HCT116 (cell line): Measurements from ENCODE around the gene PLB1. TPM values are rescaled to one million over a fixed set of nuclear protein-coding genes. Genes with fewer than 3 reads are reported as not detected.

Source experiments
- ATAC-seq: fragments of 200-7000 bp; cut with Tn5 transposase; 2 replicates; pipeline ENCODE4 v1.9.1; 2020; ENCODE audit warnings: mild to moderate bottlenecking, moderate library complexity
- BruUV-seq: library from RNA; stranded (reverse); fragments of 400-500 nt; replicated peaks from 2 replicates; lab custom pipeline; 2021; lab: Mats Ljungman, UMichigan
- CTCF ChIA-PET: fragments of 300-600 bp; sonication (Branson Sonifier 250); formaldehyde crosslinking; loops from one replicate; lab custom pipeline; 2021; ENCODE audit warnings: antibody characterized with exemption; lab: Charles Lee
- POLR2A ChIA-PET: fragments of 300-600, 350-600 bp; sonication (Branson Sonifier 250); formaldehyde crosslinking; loops from one replicate; lab custom pipeline; 2021; ENCODE audit warnings: antibody characterized with exemption; lab: Charles Lee
- RAD21 ChIA-PET, 2 experiments: fragments of 300-600 bp; sonication (Branson Sonifier 250); formaldehyde crosslinking; loops; one replicate each; lab custom pipeline; 2023; ENCODE audit warnings: low total read pairs in 2 of 2; ENCODE audit not compliant: uncharacterized antibody in 2 of 2, unreplicated experiment in 2 of 2, low non-redundant PET in 1 of 2; lab: Charles Lee
- DNase-seq: peaks from one replicate; pipeline ENCODE4 v3.0.0-alpha.2; 2010; ENCODE audit warnings: low read depth, low spot score
- H2AFZ ChIP-seq: fragments of 200-600 bp; shearing (Covaris generic), sonication (generic); 2 replicates; pipeline ENCODE4 v1.6.1; 2017; ENCODE audit warnings: low read depth, mixed run types, mixed read lengths, antibody characterized with exemption, low read length; ENCODE audit not compliant: poor library complexity, severe bottlenecking
- H3K27ac ChIP-seq: 2 replicates; pipeline ENCODE4 v1.5.1; 2012; ENCODE audit warnings: low read depth, low read length
- H3K27me3 ChIP-seq: fragments of 200-600 bp; sonication (generic); 2 replicates; pipeline ENCODE4 v1.6.1; 2016; ENCODE audit warnings: mixed run types, low read length, mixed read lengths; ENCODE audit not compliant: insufficient read depth
- H3K36me3 ChIP-seq, 2 experiments: fragments of 200-500 bp in 1 of 2; fragments of 200-600 bp in 1 of 2; sonication (Bioruptor generic) in 1 of 2; sonication (generic) in 1 of 2; 2 replicates each; pipeline versions ENCODE4 v1.5.1 to v1.6.1; 2014 to 2016; ENCODE audit warnings: low read length in 2 of 2, inconsistent platforms in 1 of 2, mixed read lengths in 1 of 2, mixed run types in 1 of 2; ENCODE audit not compliant: insufficient read depth in 2 of 2, control insufficient read depth in 1 of 2
- H3K4me1 ChIP-seq, 2 experiments: fragments of 200-600 bp in 1 of 2; sonication (generic) in 1 of 2; 2 replicates each; pipeline versions ENCODE4 v1.5.1 to v1.6.1; 2012 to 2017; ENCODE audit warnings: low read length in 2 of 2, inconsistent platforms in 1 of 2, mild to moderate bottlenecking in 1 of 2, mixed read lengths in 1 of 2, mixed run types in 1 of 2, moderate library complexity in 1 of 2; ENCODE audit not compliant: insufficient read depth in 2 of 2, control insufficient read depth in 1 of 2
- H3K4me2 ChIP-seq: fragments of 200-600 bp; sonication (generic); 2 replicates; pipeline ENCODE4 v1.6.1; 2017; ENCODE audit warnings: mixed run types, low read length, mixed read lengths
- H3K4me3 ChIP-seq, 2 experiments: fragments of 200-600 bp in 1 of 2; sonication (generic) in 1 of 2; replicated peaks in 1 of 2; 2 replicates each; pipeline ENCODE4 v1.5.1; 2011 to 2016; ENCODE audit warnings: low read length in 2 of 2, control low read depth in 1 of 2, low read depth in 1 of 2, mild to moderate bottlenecking in 1 of 2, mixed read lengths in 1 of 2, mixed run types in 1 of 2
- H3K79me2 ChIP-seq: fragments of 200-600 bp; sonication (generic); 2 replicates; pipeline ENCODE4 v1.6.1; 2017; ENCODE audit warnings: mild to moderate bottlenecking, mixed run types, low read length, moderate library complexity, mixed read lengths; ENCODE audit not compliant: insufficient read depth
- H3K9ac ChIP-seq: fragments of 200-600 bp; sonication (generic); 2 replicates; pipeline ENCODE4 v1.6.1; 2016; ENCODE audit warnings: low read length, mixed read lengths
- H3K9me2 ChIP-seq: fragments of 200-600 bp; sonication (generic), shearing (Covaris generic); 2 replicates; pipeline ENCODE4 v1.6.1; 2017; ENCODE audit warnings: mixed run types, mild to moderate bottlenecking, moderate library complexity; ENCODE audit not compliant: insufficient read depth
- H3K9me3 ChIP-seq, 2 experiments: fragments of 200-500 bp in 1 of 2; fragments of 200-600 bp in 1 of 2; sonication (Bioruptor generic) in 1 of 2; sonication (generic) in 1 of 2; 2 replicates each; pipeline ENCODE4 v1.6.1; 2014 to 2017; ENCODE audit warnings: low read length in 2 of 2, mixed read lengths in 2 of 2, inconsistent platforms in 1 of 2, low read depth in 1 of 2, mild to moderate bottlenecking in 1 of 2, mixed run types in 1 of 2, moderate library complexity in 1 of 2; ENCODE audit not compliant: control insufficient read depth in 1 of 2, insufficient read depth in 1 of 2
- H4K20me1 ChIP-seq: fragments of 200-600 bp; sonication (generic), shearing (Covaris generic); 2 replicates; pipeline ENCODE4 v1.6.1; 2017; ENCODE audit warnings: mixed run types, mild to moderate bottlenecking, moderate library complexity; ENCODE audit not compliant: insufficient read depth
- ATF3 ChIP-seq: IDR thresholded peaks from 2 replicates; pipeline ENCODE4 v1.6.1; 2012
- CTCF ChIP-seq, 3 experiments: fragments of 200-600 bp in 1 of 3; sonication (generic) in 1 of 3; IDR thresholded peaks in 2 of 3; conservative IDR thresholded peaks in 1 of 3; 2 replicates each; pipeline ENCODE4 v1.5.1; 2012 to 2017; ENCODE audit warnings: low read depth in 2 of 3, low read length in 2 of 3, antibody characterized with exemption in 1 of 3, borderline replicate concordance in 1 of 3, control low read depth in 1 of 3, mild to moderate bottlenecking in 1 of 3, mixed read lengths in 1 of 3, mixed run types in 1 of 3, moderate library complexity in 1 of 3; ENCODE audit not compliant: insufficient read depth in 1 of 3
- EZH2 ChIP-seq: fragments of 200-600 bp; sonication (generic); IDR thresholded peaks from 2 replicates; pipeline ENCODE4 v1.6.1; 2017; ENCODE audit warnings: antibody characterized with exemption, mixed run types
- EZH2phosphoT487 ChIP-seq: fragments of 200-600 bp; IDR thresholded peaks from 2 replicates; pipeline ENCODE4 v1.6.1; 2018; ENCODE audit warnings: antibody characterized with exemption, borderline replicate concordance
- FOSL1 ChIP-seq: IDR thresholded peaks from 2 replicates; pipeline ENCODE4 v1.6.1; 2012; ENCODE audit warnings: low read depth
- MAX ChIP-seq: IDR thresholded peaks from 2 replicates; pipeline ENCODE4 v1.6.1; 2012
- POLR2A ChIP-seq: IDR thresholded peaks from 2 replicates; pipeline ENCODE4 v1.7.0; 2011; ENCODE audit warnings: borderline replicate concordance; ENCODE audit not compliant: insufficient read depth, insufficient read length; ENCODE audit errors: extremely low read depth
- POLR2AphosphoS5 ChIP-seq: IDR thresholded peaks from 2 replicates; pipeline ENCODE4 v1.6.1; 2011; ENCODE audit warnings: mild to moderate bottlenecking, low read depth, low read length, moderate library complexity
- REST ChIP-seq: IDR thresholded peaks from 2 replicates; pipeline ENCODE4 v1.6.1; 2012; ENCODE audit warnings: low read depth
- YY1 ChIP-seq: IDR thresholded peaks from 2 replicates; pipeline ENCODE4 v1.6.1; 2011; ENCODE audit warnings: low read length, low read depth, moderate library complexity, mild to moderate bottlenecking; ENCODE audit not compliant: insufficient replicate concordance; ENCODE audit errors: extremely low read depth
- ZNF274 ChIP-seq: fragments of 200-500 bp; sonication (Bioruptor generic); IDR thresholded peaks from 2 replicates; pipeline ENCODE4 v1.6.1; 2014; ENCODE audit warnings: mild to moderate bottlenecking, low read depth, low read length, inconsistent platforms
- intact Hi-C: fragments of 100-400 bp; cut with micrococcal nuclease; formaldehyde crosslinking; loops from 2 replicates; pipeline ENCODE4 v1.10.0; 2022
- total RNA-seq: library from RNA; stranded (reverse); gene quantifications from one replicate; pipeline ENCODE4 v1.2.1, GENCODE V29; 2021; ENCODE audit not compliant: unreplicated experiment

PLB1 gene
- total RNA-seq, 1 experiment from 2014 or later = 0.49 TPM

- no peak for TF ChIP-seq MAX
- TF ChIP-seq POLR2A = no peak
- TF ChIP-seq ZNF274 = no peak
- no peak for TF ChIP-seq POLR2AphosphoS5
Measured at GRCh38 chr2:28626891-28627421, 131.1 kb downstream of the PLB1 start (continued).

- no peaks in the 10 kb centered on the region for H3K79me2 ChIP-seq
- H3K27ac ChIP-seq = no peak overlapping the region
- TF ChIP-seq POLR2A = no peak
- TF ChIP-seq ZNF274 = no peak
- no peak for TF ChIP-seq EZH2phosphoT487
- no peak for TF ChIP-seq REST
- no peak for TF ChIP-seq FOSL1
- no peak for TF ChIP-seq EZH2
- no peak for TF ChIP-seq MAX
- no peak for TF ChIP-seq YY1
- no peak for TF ChIP-seq ATF3
- no peak for TF ChIP-seq CTCF (IDR thresholded peaks at IDR 0.05 in 2 of 3, conservative IDR thresholded peaks at IDR 0.05 in 1 of 3; ENCODE audit: borderline replicate concordance in 1 of 3, insufficient read depth in 1 of 3, low read depth in 2 of 3, low read length in 2 of 3)
- TF ChIP-seq, all 23 proteins: peak for 0
- H3K9me2 ChIP-seq = no peaks in the 10 kb centered on the region
- no peaks in the 10 kb centered on the region for H3K9me3 ChIP-seq
- no peak overlapping the region for H3K4me2 ChIP-seq
- no peak overlapping the region for H3K9ac ChIP-seq
- peaks cover 0 to 11% of the 10 kb centered on the region in 2 experiments; a peak in 2 of 4 replicates for H3K4me1 ChIP-seq
- no peaks in the 10 kb centered on the region for H3K36me3 ChIP-seq
- H3K27me3 ChIP-seq = no peaks in the 10 kb centered on the region
- H3K4me3 ChIP-seq = no peak overlapping the region
- intact Hi-C loops = no loop called here
- ChIA-PET CTCF (no interaction called here), RAD21 (no interaction called here), POLR2A (no interaction called here)
- no peak for ATAC-seq
- H2AFZ ChIP-seq = no peak overlapping the region
- H4K20me1 ChIP-seq = no peaks in the 10 kb centered on the region
- no peak for DNase-seq
- BruUV-seq = no TSS peak
Measured at GRCh38 chr2:28627722-28628480, 132.0 kb downstream of the PLB1 start.
